Right lobe of liver (tissue), 6 donors: ENCODE measurements around the gene ABCC1. TPM values are rescaled to one million over a fixed set of nuclear protein-coding genes. Genes with fewer than 3 reads are reported as not detected.

Source experiments
- ATAC-seq, 4 donors: fragments of 200-7000 bp; cut with Tn5 transposase; one replicate each; pipeline ENCODE4 v1.9.1; 2020; ENCODE audit warnings: mild to moderate bottlenecking in 4 of 4, moderate library complexity in 4 of 4
- DNase-seq, 3 donors: peaks; one replicate each; pipeline ENCODE4 v3.0.0-alpha.2; 2020
- H3K27ac ChIP-seq, 3 donors: fragments of 200-600 bp; one replicate each; pipeline ENCODE4 v1.8.0; 2022
- H3K27me3 ChIP-seq, 2 donors: fragments of 200-600 bp; one replicate each; pipeline ENCODE4 v1.8.0; 2022
- H3K36me3 ChIP-seq, 4 donors: fragments of 200-600 bp; sonication (generic) in 1 of 4; one replicate each; pipeline versions ENCODE4 v1.5.1 to v1.8.0; 2017 to 2022; ENCODE audit warnings: control low read depth in 1 of 4
- H3K4me1 ChIP-seq, 4 donors: fragments of 200-600 bp; sonication (generic) in 1 of 4; one replicate each; pipeline versions ENCODE4 v1.5.1 to v1.8.0; 2017 to 2022; ENCODE audit warnings: control low read depth in 1 of 4
- H3K4me3 ChIP-seq, 3 donors: fragments of 200-600 bp; one replicate each; pipeline ENCODE4 v1.8.0; 2022
- H3K9me3 ChIP-seq, 4 donors: fragments of 200-600 bp; sonication (generic) in 1 of 4; one replicate each; pipeline versions ENCODE4 v1.5.1 to v1.8.0; 2017 to 2022; ENCODE audit warnings: control low read depth in 1 of 4
- CTCF ChIP-seq, 4 donors: fragments of 200-600 bp in 3 of 4; fragments of 450-650 bp in 1 of 4; IDR thresholded peaks; one replicate each; pipeline versions ENCODE4 v1.5.1 to v1.8.0; 2016 to 2022; ENCODE audit warnings: antibody characterized with exemption in 4 of 4, mild to moderate bottlenecking in 2 of 4
- POLR2A ChIP-seq: fragments of 450-650 bp; IDR thresholded peaks from one replicate; pipeline ENCODE4 v1.6.1; 2017; ENCODE audit warnings: antibody characterized with exemption, mild to moderate bottlenecking
- WGBS: methylation state at CpG from one replicate; pipeline ENCODE4 v1.1.6; 2018; ENCODE audit warnings: low coverage, low lambda C conversion rate; ENCODE audit not compliant: insufficient coverage; ENCODE audit errors: missing lambda C conversion rate; 5-methylcytosine and 5-hydroxymethylcytosine counted together
- intact Hi-C, 2 donors: fragments of 100-400 bp; cut with DNase I; formaldehyde crosslinking; loops; one replicate each; pipeline versions ENCODE4 v1.11.2 to v1.14.1; 2022
- total RNA-seq, 6 experiments: library from RNA; depleted of rRNA in 2 of 6; stranded (reverse); fragments of >200 nt in 2 of 6; fragmentation: NEBNext Ultra II Directional in 3 of 6; extraction: Animal tissue kit (Norgen Biotek cat#: 25700) in 3 of 6; gene quantifications; one replicate each; pipeline versions ENCODE4 v1.1.0 to v1.2.4, GENCODE V29; 2016 to 2023
- donor health status: DM: no; HTN: yes; CAD: no.
- donor health status: DM: no; HTN: no; CAD: no.
- donor health status: DM: no; HTN: no; CAD: no.
- donor health status: DM: no; HTN: yes; CAD: no.
- donor health status: DM: no; HTN: yes; CAD: no.

The ABCC1 gene
- total RNA-seq, 6 experiments from 2014 or later = 1.9 to 6.7 (median 4.1) TPM

- TF ChIP-seq POLR2A (no peak), CTCF (IDR thresholded peaks at IDR 0.05) (no peak)
- intact Hi-C loops = no loop called here
- ATAC-seq (no peak), DNase-seq (no peak)
- WGBS = 50% methylated on average over 8 of the region's 19 CpGs
- Histone ChIP-seq H3K9me3 (no peaks in the 10 kb centered on the region), H3K27me3 (no peaks in the 10 kb centered on the region), H3K27ac (no peak overlapping the region), H3K4me3 (no peak overlapping the region), H3K4me1 (peaks cover 0 to 10% (median 0%) of the 10 kb centered on the region in 4 donors), H3K36me3 (no peaks in the 10 kb centered on the region)
Measured at GRCh38 chr16:16028311-16028999, 79.0 kb downstream of the ABCC1 start.

DNA sequence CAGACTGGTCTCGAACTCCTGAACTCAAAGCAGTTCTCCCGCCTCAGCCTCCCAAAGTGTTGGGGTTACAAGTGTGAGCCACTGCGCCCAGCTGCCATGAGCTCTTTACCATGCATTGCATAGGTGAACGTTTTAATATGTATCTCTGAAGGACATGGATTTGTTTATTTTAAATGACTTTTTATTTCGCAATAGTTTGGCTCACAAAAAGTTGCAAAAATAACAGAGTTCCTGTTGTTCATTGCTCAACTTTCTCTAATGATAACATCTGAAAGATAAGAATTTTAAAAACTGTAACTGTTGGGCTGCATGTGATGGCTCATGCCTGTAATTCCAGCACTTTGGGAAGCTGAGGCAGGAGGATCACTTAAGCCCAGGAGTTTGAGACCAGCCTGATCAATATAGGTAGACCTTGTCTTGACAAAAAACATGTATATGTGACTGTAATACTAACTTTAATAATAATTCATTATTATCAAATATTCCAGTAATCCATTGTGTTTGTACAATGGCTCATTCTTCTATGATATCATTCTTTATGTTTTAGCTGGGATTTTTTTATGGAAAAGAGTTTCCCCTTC is 80.1 kb downstream of the ABCC1 start:
- Histone ChIP-seq H3K27ac (no peak overlapping the region), H3K9me3 (no peaks in the 10 kb centered on the region), H3K4me1 (peaks cover 0 to 10% (median 0%) of the 10 kb centered on the region in 4 donors), H3K4me3 (no peak overlapping the region), H3K36me3 (no peaks in the 10 kb centered on the region), H3K27me3 (no peaks in the 10 kb centered on the region)
- TF ChIP-seq POLR2A (no peak), CTCF (IDR thresholded peaks at IDR 0.05) (no peak)
- WGBS = 53% methylated on average over 4 of the region's 5 CpGs
- DNase-seq (no peak), ATAC-seq (peak in 2 of 4 donors; percentile 10 to 31)
- intact Hi-C loops = no loop called here

DNA sequence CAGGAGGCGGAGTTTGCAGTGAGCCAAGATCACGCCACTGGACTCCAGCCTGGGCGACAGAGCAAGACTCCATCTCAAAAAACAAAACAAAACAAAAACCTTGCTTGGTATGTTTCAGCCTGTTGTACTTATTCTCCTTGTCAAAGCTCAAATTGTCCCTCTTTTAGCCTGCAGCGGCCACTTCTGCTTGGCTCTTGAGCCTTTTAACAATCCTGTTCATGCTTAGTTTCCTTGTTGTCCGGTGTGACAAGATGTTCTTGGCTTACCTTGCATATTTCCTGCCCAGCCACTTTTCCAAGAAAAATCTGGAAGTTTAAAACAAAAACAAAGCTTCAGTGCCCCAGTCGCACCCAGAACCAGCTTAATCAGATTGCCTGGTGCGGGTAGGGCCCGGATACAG is 81.0 kb downstream of the ABCC1 start:
- H3K4me1 ChIP-seq = peaks cover 0 to 10% (median 0%) of the 10 kb centered on the region in 4 donors
- ATAC-seq = no peak
- 76% methylated on average over 8 of the region's 8 CpGs for WGBS

GRCh38 chr16:16031401-16031800 is 82.0 kb downstream of the ABCC1 start:
- H3K27ac ChIP-seq = no peak overlapping the region
- intact Hi-C loops = no loop called here
- H3K4me3 ChIP-seq = no peak overlapping the region
- 93% methylated on average over 5 of the region's 6 CpGs for WGBS
- H3K27me3 ChIP-seq = no peaks in the 10 kb centered on the region
- H3K9me3 ChIP-seq = no peaks in the 10 kb centered on the region
- ATAC-seq = no peak
- peaks cover 0 to 10% (median 0%) of the 10 kb centered on the region in 4 donors for H3K4me1 ChIP-seq
- no peaks in the 10 kb centered on the region for H3K36me3 ChIP-seq
- TF ChIP-seq POLR2A (no peak), CTCF (IDR thresholded peaks at IDR 0.05) (no peak)
- DNase-seq = no peak

More for the DNA sequence above, 81.0 kb downstream of the ABCC1 start:
- Histone ChIP-seq H3K27ac (no peak overlapping the region), H3K36me3 (no peaks in the 10 kb centered on the region), H3K9me3 (no peaks in the 10 kb centered on the region), H3K4me3 (no peak overlapping the region), H3K27me3 (no peaks in the 10 kb centered on the region)
- intact Hi-C loops = no loop called here
- TF ChIP-seq POLR2A (no peak), CTCF (IDR thresholded peaks at IDR 0.05) (no peak)
- no peak for DNase-seq
